Measurements from ENCODE around the gene LRFN3. TPM values are rescaled to one million over a fixed set of nuclear protein-coding genes. Genes with fewer than 3 reads are reported as not detected.

LRFN3 gene
- total and polyA plus RNA-seq, 2 of the 4 experiments (the other 2 are of a cell fraction) = 0.36 to 4.8 TPM

GRCh38 chr19:35899547-35900214 is 36.5 kb upstream of the LRFN3 start:
- peak overlapping the region; percentile 79 for H3K4ac ChIP-seq (ENCODE audit: low read depth, low read length)
- no peaks in the 10 kb centered on the region for H3K9me3 ChIP-seq (ENCODE audit: control insufficient read depth, insufficient read depth, low read length)
- H3K56ac ChIP-seq (ENCODE audit: extremely low read depth, insufficient read depth, low read length) = peak overlapping the region; percentile 67; the same call in 1 of the 2 replicates
- peak overlapping the region; percentile 86 for H2AK5ac ChIP-seq (ENCODE audit: low read depth, low read length)
- peak overlapping the region; percentile 93 for H3K9ac ChIP-seq (ENCODE audit: low read depth, low read length)
- TF ChIP-seq MAFK (IDR thresholded peaks at IDR 0.05; ENCODE audit: low read depth, low read length) (no peak), MAZ (IDR thresholded peaks at IDR 0.05; ENCODE audit: borderline replicate concordance, low read depth, low read length) (peak; percentile 97), MXI1 (IDR thresholded peaks at IDR 0.05; ENCODE audit: borderline replicate concordance, low read depth, low read length) (peak; percentile 44; the same call in 1 of the 2 replicates), RCOR1 (IDR thresholded peaks at IDR 0.05; ENCODE audit: insufficient replicate concordance, low read length) (no peak), RAD21 (IDR thresholded peaks at IDR 0.05; ENCODE audit: low read length) (0 out of 2 replicates have a peak, but pooled peaks have one; percentile 0), CEBPB (IDR thresholded peaks at IDR 0.05; ENCODE audit: low read depth, low read length) (peak; percentile 42; the same call in 1 of the 2 replicates)
- H3K27me3 ChIP-seq (ENCODE audit: control insufficient read depth, insufficient read depth, low read length) = no peaks in the 10 kb centered on the region
- peak overlapping the region; percentile 94 for H2BK5ac ChIP-seq (ENCODE audit: low read depth, low read length, poor library complexity, severe bottlenecking)
- H3K9me1 ChIP-seq (ENCODE audit: insufficient read depth, low read length) = peaks cover 17% of the 10 kb centered on the region
- BruUV-seq (replicated peaks) = no TSS peak
- H2BK20ac ChIP-seq (ENCODE audit: low read depth, low read length) = no peak overlapping the region
- ATAC-seq (ENCODE audit: low read depth) (peak; percentile 71), DNase-seq (peak; percentile 81)
- H3K79me1 ChIP-seq (ENCODE audit: low read depth in 1 of 2, low read length in 2 of 2) = peaks cover 13 to 37% of the 10 kb centered on the region in 2 experiments; a peak in 3 of 4 replicates
- ChIA-PET CTCF (no interaction called here), POLR2A (ENCODE audit: unreplicated experiment) (no interaction called here)
- H2AK9ac ChIP-seq (replicated peaks; ENCODE audit: low read depth, low read length, poor library complexity) = peak overlapping the region; percentile 100
- H3K36me3 ChIP-seq (ENCODE audit: control insufficient read depth, insufficient read depth, low read length) = peaks cover 14% of the 10 kb centered on the region
- H4K5ac ChIP-seq (ENCODE audit: low read depth, low read length) = peak overlapping the region; percentile 95
- H3K18ac ChIP-seq (ENCODE audit: low read depth, low read length) = peak overlapping the region; percentile 91
- no peaks in the 10 kb centered on the region for H4K20me1 ChIP-seq (ENCODE audit: insufficient read depth, low read length)
- H3K4me1 ChIP-seq (ENCODE audit: control insufficient read depth, insufficient read depth, low read length) = peaks cover 28% of the 10 kb centered on the region
- 0% methylated on average over 4 of the region's 43 CpGs; no CpG with 5 or more reads in 1 of the 2 experiments for WGBS, 2 experiments (ENCODE audit: extremely low coverage in 2 of 2, insufficient read length in 1 of 2)
- peak overlapping the region; percentile 79 for H3K4me3 ChIP-seq (ENCODE audit: insufficient read depth, low read depth, low read length)
- peak overlapping the region; percentile 95 for H3K4me2 ChIP-seq (ENCODE audit: low read depth, low read length)
- peak overlapping the region; percentile 44 to 99 for H4K8ac ChIP-seq (ENCODE audit: low read depth in 2 of 2, low read length in 2 of 2)
- peak overlapping the region; percentile 36; the same call in 1 of the 3 replicates for H2BK15ac ChIP-seq (ENCODE audit: low read depth, low read length)
- H4K91ac ChIP-seq (ENCODE audit: insufficient read depth, low read depth, low read length) = peak overlapping the region; percentile 84
- peak overlapping the region; percentile 9; the same call in 1 of the 2 replicates for H2BK120ac ChIP-seq (ENCODE audit: low read depth, low read length)
- H3K14ac ChIP-seq (replicated peaks; ENCODE audit: low read depth, low read length) = peak overlapping the region; percentile 65
- H3K23ac ChIP-seq (ENCODE audit: low read depth, low read length) = peak overlapping the region; percentile 19; the same call in 1 of the 2 replicates
- H3K27ac ChIP-seq (ENCODE audit: insufficient read depth, low read length) = peak overlapping the region; percentile 82
- H2AFZ ChIP-seq (replicated peaks; ENCODE audit: low read length, poor library complexity) = peak overlapping the region; percentile 96
- dilution Hi-C loops (cut with HindIII; ENCODE audit: low sequenced_read_pairs, unreplicated experiment) = no loop called here
- in situ Hi-C loops (cut with MboI; ENCODE audit: low sequenced_read_pairs) = no loop called here
- intact Hi-C loops (cut with micrococcal nuclease) = loop anchor here (1.0 kb wide), 1 partner anchor 32 kb away; no protein-coding TSS in a partner anchor
